HL-60 (cell line): ENCODE data around the gene VCPKMT.
"Not testable (repeated sequence)": the region's sequence is repeated elsewhere in the genome, so short reads cannot be mapped to it uniquely, and the experiment has no call there.

Experiments used
- DNase-seq, 2 experiments: peaks; one replicate each; pipeline ENCODE4 v3.0.0-alpha.2; 2010 to 2020; ENCODE audit warnings: low read depth in 1 of 2, low spot score in 1 of 2
- H3K27ac ChIP-seq: fragments of 250-450 bp; sonication (Bioruptor Pico); replicated peaks from 2 replicates; pipeline ENCODE4 v1.5.1; 2020; ENCODE audit warnings: mild to moderate bottlenecking, moderate library complexity
- H3K27me3 ChIP-seq: fragments of 250-450 bp; sonication (Bioruptor Pico); 2 replicates; pipeline ENCODE4 v1.5.1; 2021; ENCODE audit warnings: mild to moderate bottlenecking, moderate library complexity; ENCODE audit not compliant: insufficient read depth, poor library complexity, severe bottlenecking
- H3K4me3 ChIP-seq: replicated peaks from 2 replicates; pipeline ENCODE4 v1.5.1; 2011; ENCODE audit warnings: mild to moderate bottlenecking, control low read depth, low read length; ENCODE audit not compliant: insufficient read depth
- GABPA ChIP-seq: IDR thresholded peaks from 2 replicates; pipeline ENCODE4 v1.6.1; 2012; ENCODE audit warnings: low read depth
- POLR2AphosphoS5 ChIP-seq: IDR thresholded peaks from 2 replicates; pipeline ENCODE4 v1.6.1; 2012; ENCODE audit warnings: low read depth
- SPI1 ChIP-seq: IDR thresholded peaks from 2 replicates; pipeline ENCODE4 v1.6.1; 2012; ENCODE audit warnings: low read depth, mild to moderate bottlenecking, borderline replicate concordance
- TF ChIP-seq, protein P1 (sequence below): IDR thresholded peaks from one replicate; pipeline ENCODE4 v1.5.1; 2011; ENCODE audit warnings: low read length, control low read depth, inconsistent platforms; ENCODE audit not compliant: insufficient read depth
- TF ChIP-seq, protein P2 (sequence below): IDR thresholded peaks from 2 replicates; pipeline ENCODE4 v1.6.1; 2012; ENCODE audit warnings: low read depth; ENCODE audit not compliant: insufficient replicate concordance

Gene VCPKMT

DNA sequence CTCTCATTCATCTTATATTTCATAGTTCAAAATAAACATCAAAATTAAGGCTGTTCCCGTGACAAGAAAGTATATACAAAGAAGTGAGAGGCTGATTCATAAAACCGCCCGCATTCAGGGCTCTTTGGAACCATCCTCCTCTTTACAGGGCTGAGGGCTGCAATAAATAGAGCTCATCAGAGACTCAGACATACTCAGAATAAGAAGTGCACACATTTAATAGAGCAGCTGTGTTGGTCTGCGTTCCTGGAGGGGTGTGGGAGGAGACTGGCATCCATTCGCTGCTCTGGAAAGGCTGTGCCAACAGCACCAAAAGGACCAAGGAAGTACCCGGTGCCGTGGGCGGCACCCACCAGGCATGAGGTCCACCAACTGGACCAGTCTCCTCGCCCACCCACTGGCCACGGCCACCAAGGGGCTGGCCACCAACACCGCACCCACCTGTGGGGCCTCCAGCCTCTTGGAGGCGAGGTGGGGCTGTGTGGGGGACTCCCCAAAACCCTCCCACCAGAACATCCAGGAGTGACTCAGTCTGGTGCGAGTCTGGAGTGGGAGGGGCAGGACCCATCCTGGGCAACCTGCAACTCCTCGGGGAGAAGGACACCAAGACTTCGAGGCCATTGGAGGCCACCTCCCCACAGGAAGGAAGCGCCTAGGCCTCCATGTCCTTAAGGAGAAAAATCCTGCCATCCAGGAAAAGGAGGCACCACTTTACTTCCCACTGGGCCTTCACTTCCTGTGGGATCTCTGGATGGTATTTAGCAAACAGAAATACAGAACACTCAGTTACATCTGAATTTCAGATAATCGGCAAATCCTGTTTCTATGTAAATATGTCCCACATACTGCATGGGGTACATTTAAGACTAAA is 32.7 kb downstream of the VCPKMT start:
- Histone ChIP-seq H3K27me3 (no peaks in the 10 kb centered on the region), H3K27ac (no peak overlapping the region), H3K4me3 (no peak overlapping the region)
- no peak for DNase-seq
- TF ChIP-seq SPI1, result no peak
- TF ChIP-seq, protein P1, sequence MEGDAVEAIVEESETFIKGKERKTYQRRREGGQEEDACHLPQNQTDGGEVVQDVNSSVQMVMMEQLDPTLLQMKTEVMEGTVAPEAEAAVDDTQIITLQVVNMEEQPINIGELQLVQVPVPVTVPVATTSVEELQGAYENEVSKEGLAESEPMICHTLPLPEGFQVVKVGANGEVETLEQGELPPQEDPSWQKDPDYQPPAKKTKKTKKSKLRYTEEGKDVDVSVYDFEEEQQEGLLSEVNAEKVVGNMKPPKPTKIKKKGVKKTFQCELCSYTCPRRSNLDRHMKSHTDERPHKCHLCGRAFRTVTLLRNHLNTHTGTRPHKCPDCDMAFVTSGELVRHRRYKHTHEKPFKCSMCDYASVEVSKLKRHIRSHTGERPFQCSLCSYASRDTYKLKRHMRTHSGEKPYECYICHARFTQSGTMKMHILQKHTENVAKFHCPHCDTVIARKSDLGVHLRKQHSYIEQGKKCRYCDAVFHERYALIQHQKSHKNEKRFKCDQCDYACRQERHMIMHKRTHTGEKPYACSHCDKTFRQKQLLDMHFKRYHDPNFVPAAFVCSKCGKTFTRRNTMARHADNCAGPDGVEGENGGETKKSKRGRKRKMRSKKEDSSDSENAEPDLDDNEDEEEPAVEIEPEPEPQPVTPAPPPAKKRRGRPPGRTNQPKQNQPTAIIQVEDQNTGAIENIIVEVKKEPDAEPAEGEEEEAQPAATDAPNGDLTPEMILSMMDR, result no peak
- TF ChIP-seq GABPA, result no peak
- TF ChIP-seq, protein P2, sequence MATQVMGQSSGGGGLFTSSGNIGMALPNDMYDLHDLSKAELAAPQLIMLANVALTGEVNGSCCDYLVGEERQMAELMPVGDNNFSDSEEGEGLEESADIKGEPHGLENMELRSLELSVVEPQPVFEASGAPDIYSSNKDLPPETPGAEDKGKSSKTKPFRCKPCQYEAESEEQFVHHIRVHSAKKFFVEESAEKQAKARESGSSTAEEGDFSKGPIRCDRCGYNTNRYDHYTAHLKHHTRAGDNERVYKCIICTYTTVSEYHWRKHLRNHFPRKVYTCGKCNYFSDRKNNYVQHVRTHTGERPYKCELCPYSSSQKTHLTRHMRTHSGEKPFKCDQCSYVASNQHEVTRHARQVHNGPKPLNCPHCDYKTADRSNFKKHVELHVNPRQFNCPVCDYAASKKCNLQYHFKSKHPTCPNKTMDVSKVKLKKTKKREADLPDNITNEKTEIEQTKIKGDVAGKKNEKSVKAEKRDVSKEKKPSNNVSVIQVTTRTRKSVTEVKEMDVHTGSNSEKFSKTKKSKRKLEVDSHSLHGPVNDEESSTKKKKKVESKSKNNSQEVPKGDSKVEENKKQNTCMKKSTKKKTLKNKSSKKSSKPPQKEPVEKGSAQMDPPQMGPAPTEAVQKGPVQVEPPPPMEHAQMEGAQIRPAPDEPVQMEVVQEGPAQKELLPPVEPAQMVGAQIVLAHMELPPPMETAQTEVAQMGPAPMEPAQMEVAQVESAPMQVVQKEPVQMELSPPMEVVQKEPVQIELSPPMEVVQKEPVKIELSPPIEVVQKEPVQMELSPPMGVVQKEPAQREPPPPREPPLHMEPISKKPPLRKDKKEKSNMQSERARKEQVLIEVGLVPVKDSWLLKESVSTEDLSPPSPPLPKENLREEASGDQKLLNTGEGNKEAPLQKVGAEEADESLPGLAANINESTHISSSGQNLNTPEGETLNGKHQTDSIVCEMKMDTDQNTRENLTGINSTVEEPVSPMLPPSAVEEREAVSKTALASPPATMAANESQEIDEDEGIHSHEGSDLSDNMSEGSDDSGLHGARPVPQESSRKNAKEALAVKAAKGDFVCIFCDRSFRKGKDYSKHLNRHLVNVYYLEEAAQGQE, result no peak
- no peak for TF ChIP-seq POLR2AphosphoS5

DNA sequence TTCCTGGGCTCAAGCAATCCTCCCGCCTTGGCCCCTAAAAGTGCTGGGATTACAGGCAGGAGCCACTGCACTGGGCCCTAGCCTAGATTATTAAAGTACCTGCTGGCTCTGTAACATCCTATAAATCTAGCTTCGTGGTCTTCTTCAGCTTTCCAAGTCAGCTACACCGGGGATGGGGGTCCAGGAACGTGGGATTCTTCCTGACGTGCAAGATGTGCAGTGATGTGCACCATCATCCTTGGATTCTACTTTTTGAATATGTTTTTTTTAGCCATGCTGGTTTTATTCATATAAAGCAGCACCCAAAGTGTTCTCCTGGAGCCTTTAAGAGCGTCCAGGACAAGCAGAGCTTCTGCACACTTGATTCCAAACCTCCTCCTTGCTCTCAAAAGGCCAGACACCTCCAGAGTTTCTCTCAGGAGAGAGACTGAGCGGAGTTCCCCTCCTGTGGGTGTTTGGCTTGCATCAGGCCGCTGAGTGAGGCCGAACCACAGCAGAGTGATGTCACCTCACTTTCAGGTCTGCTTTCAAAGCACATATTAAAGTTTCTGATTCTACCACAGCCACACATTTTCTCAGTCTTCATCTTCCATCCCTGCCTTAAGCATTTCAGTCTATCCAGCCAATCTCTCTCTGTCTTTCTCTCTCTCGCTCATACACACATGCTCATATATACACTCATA is 33.4 kb downstream of the VCPKMT start:
- no peak overlapping the region for H3K27ac ChIP-seq
- no peak for TF ChIP-seq GABPA
- TF ChIP-seq, protein P2, result no peak
- TF ChIP-seq, protein P1, result no peak
- no peak overlapping the region for H3K4me3 ChIP-seq
- no peaks in the 10 kb centered on the region for H3K27me3 ChIP-seq
- DNase-seq, result no peak

DNA sequence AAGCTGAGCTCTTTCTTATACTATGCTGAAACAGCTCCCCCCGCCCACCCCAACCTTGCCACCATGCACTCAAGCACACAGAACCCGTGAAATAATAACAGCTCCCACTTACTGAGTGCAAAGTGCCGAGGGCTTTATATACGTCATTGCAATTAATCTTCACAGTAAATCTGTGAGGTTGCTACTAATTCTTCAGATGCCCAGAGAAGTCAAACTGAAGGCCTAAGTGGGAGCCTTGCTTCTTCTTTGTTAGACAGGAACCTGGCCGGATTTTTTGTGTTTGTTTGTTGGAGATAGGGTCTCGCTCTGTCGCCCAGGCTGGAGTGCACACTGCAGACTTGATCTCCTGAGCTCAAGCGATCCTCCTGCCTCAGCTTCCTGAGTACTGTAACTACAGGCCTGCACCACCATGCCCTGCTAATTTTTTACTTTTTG is 34.0 kb downstream of the VCPKMT start:
- Histone ChIP-seq H3K4me3 (no peak overlapping the region), H3K27ac (no peak overlapping the region), H3K27me3 (no peaks in the 10 kb centered on the region)
- TF ChIP-seq, protein P1, result no peak
- TF ChIP-seq POLR2AphosphoS5 (no peak), SPI1 (no peak), GABPA (no peak)
- TF ChIP-seq, protein P2, result no peak
- DNase-seq, result no peak

DNA sequence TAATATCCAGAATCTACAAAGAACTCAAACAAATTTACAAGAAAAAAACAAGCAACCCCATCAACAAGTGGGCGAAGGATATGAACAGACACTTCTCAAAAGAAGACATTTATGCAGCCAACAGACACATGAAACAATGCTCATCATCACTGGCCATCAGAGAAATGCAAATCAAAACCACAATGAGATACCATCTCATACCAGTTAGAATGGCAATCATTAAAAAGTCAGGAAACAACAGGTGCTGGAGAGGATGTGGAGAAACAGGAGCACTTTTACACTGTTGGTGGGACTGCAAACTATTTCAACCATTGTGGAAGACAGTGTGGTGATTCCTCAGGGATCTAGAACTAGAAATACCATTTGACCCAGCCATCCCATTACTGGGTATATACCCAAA is 37.3 kb downstream of the VCPKMT start:
- not testable (repeated sequence) for H3K4me3 ChIP-seq, DNase-seq

DNA sequence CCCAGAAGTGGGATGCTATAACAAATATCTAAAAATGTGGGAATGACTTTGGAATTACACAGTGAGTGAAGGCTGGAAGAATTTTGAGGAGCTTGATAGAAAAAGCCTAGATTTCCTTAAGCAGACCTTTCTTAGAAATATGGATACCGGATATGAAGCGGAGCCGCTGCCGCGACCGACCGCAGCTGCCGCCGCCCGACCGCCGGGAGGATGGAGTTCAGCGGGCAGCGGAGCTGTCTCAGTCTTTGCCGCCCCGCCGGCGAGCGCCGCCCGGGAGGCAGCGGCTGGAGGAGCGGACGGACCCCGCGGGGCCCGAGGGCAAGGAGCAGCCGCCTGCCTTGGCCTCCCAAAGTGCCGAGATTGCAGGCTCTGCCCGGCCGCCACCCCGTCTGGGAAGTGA is 42.7 kb downstream of the VCPKMT start:
- not testable (repeated sequence) for DNase-seq, H3K4me3 ChIP-seq, H3K27ac ChIP-seq, H3K27me3 ChIP-seq

More for the DNA sequence above, 37.3 kb downstream of the VCPKMT start:
- H3K27ac ChIP-seq, H3K27me3 ChIP-seq: not testable (repeated sequence)
